GM10847 (cell line): Measurements from ENCODE around the gene MYH14.

ENCODE experiments used
- POLR2A ChIP-seq: IDR thresholded peaks from 2 replicates; pipeline ENCODE4 v1.6.1; 2011; ENCODE audit not compliant: insufficient read length; ENCODE audit errors: extremely low read depth

The MYH14 gene

DNA sequence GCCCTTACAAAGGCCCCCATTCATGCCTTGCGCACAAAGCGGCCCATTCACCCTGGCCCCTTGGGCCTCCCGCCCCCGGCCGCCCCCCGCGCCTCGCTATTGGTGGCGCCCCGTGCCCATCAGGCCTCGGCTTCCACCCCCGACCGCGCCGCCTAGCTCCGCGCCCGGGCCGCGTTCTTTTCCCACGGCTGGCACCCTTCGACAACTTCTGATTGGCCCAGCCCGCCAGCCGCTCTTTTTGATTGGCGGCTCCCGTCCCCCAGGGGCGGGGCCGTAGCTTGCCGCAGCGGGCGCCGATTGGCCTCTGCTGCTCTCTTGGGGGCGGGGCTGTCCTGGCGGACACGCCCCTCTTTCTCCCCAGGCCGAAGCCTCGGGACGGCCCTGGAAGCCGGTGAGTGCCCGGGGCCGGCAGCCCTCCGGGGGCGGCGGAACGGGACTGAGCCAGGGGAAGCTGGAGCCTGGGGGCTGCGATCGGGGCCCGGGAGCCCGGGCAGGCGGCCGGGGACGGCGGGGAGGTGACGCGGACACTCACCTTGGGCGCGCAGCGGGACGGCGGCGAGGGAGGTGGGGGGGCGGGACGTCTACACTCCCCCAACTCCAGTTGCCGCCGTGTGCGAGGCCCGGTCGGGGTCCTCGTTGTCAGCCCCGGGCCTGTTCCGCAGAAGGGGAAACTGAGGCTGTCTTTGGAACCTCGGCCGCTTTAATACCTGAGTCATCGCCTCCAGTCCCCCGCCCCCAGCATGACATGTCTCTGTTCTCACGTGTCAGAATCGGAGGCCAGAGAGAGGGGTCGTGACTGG, at the start of gene MYH14:
TSS of gene MYH14 (plus strand) at position 342 of the 800 bp plus-strand sequence. CDS start 6,744 bp downstream, outside the sequence.
- no peak for TF ChIP-seq POLR2A

GRCh38 chr19:50154529-50154928, 48.9 kb upstream of the MYH14 start:
- TF ChIP-seq POLR2A, result no peak

GRCh38 chr19:50155520-50156109, 47.8 kb upstream of the MYH14 start:
- no peak for TF ChIP-seq POLR2A

- TF ChIP-seq POLR2A, result no peak
Measured at GRCh38 chr19:50158577-50158976, 44.8 kb upstream of the MYH14 start.

DNA sequence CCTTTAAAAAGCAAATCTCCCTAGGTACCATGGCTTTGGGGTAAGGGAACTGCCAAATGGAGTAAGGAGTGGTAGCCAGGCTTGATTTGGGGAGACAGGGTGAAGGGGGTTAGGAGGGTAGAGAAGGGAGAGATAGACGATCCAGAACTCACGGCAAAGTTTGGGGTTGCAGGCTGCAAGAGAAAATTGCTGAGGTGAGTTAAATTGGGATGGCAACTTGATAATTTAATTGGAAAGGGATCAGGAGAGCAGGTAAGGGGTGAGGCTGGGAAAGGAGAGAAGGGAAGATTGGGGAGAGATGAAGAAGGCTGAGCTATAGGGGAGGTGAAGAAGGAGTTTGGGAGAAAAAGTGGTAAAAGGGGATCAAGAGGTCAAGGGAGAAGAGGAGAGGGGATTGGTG, 44.3 kb upstream of the MYH14 start:
- no peak for TF ChIP-seq POLR2A

DNA sequence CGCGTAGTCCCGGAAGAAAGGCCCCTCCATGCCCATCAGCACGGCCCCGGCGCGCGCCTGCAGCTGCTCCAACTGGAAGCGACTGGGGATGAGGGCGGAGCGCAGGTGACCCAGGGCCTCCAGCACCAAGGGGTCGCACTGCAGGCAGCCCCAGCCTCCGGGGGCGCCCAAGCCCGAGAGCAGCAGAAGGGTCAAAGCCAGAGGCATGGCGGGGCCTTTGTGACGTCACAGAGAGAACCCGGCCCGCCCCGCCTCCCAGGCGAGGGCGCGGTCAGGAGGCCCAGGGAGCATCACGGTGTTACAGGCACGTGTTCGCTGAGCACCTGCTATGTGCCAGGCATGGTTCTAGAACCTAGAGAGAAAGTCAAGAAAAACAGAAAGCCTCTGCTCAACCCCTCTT, 40.4 kb upstream of the MYH14 start, which contains the start of gene IZUMO2:
TSS of gene IZUMO2 (minus strand) at position 294 of the 400 bp plus-strand sequence. CDS start at position 207, 87 bp downstream.
- TF ChIP-seq POLR2A, result no peak

DNA sequence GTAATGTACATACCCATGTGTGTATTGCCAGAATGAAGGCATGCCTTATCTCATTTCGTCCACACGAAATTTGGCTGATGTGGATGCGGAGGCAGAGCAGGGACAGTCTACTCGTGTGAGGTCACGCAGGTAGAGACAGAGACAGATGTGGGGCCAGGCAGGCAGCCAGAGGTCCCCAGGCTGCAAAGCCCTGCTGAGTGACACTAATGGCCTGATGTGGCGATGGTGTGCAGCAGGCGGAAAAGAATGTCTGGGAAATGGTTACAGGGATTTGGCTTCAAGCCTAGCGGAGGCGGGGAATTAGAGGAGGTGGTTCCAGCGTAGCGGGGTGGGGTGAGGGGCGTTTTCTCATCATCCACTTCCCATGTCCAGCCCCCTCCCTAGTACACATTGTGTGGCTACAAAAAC, 36.1 kb upstream of the MYH14 start:
- TF ChIP-seq POLR2A, result no peak

- TF ChIP-seq POLR2A, result no peak
Measured at GRCh38 chr19:50171752-50172151, 31.7 kb upstream of the MYH14 start.

GRCh38 chr19:50172726-50173125, 30.7 kb upstream of the MYH14 start:
- TF ChIP-seq POLR2A, result no peak

DNA sequence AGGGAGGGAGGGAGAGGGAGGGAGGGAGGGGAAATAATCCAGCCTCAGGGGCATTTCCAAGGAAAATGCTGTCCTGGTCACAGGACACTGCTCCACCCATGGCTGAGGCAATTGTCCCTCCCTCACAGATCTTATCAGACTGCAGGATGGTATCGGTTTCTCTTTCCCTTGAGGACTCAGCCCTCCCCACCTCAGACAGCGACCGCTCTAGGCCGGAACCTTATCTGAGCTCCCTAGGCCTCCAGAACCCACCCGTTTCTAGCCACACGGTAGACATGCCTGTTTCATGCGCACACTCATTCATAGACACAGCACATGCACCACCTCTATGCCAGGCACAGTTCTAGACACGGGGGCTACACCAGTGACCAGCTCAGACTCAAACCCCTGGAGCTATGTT, 30.3 kb upstream of the MYH14 start:
- no peak for TF ChIP-seq POLR2A

DNA sequence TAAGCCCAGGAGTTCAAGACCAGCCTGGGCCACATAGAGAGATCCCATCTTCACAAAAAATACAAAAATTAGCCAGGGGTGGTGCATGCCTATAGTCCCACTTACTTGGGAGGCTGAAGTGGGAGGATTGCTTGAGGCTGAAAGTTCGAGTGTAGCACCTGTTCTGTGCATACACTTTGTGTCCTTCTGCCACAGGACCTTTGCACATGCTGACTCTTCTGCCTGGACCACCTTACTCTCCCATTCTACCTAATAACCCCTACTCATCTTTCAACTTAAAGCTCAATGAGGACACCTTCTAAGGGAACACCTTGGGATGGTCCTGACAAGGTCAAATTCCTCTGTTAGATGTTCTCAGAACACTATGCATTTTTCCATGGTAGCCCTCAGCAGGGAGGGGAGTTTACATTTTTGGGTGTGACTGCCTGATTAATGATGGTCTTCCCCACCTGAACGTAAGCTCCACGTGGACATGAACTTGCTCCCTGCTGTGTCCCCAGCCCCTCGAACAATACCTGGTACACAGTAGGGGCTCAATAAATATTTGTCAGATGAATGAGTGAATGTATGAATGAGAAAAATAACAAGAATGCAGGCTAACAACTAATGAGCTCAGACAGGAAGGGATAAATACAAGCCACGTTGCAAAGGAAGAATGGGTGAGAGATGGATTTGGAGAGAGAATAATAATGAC, 29.2 kb upstream of the MYH14 start:
- TF ChIP-seq POLR2A, result no peak

GRCh38 chr19:50175924-50176323, 27.5 kb upstream of the MYH14 start:
- TF ChIP-seq POLR2A, result no peak

DNA sequence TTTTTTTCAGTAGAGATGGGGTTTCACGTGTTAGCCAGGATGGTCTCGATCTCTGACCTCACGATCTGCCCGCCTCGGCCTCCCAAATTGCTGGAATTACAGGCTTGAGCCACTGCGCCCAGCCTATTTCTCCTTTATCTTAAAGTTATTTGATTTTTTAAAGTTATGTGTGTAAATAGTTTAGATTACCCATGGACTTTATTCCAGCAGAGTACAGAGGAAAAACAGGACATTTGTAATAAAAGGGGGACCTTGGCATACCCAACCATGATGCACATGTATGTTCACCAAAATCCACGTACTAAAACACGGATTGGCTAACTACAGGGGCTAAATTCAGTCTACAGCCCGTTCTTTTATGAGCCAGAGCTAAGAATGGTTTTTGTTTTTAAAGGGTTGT, 26.6 kb upstream of the MYH14 start:
- TF ChIP-seq POLR2A, result no peak

- no peak for TF ChIP-seq POLR2A
Measured at GRCh38 chr19:50178320-50178719, 25.1 kb upstream of the MYH14 start.

DNA sequence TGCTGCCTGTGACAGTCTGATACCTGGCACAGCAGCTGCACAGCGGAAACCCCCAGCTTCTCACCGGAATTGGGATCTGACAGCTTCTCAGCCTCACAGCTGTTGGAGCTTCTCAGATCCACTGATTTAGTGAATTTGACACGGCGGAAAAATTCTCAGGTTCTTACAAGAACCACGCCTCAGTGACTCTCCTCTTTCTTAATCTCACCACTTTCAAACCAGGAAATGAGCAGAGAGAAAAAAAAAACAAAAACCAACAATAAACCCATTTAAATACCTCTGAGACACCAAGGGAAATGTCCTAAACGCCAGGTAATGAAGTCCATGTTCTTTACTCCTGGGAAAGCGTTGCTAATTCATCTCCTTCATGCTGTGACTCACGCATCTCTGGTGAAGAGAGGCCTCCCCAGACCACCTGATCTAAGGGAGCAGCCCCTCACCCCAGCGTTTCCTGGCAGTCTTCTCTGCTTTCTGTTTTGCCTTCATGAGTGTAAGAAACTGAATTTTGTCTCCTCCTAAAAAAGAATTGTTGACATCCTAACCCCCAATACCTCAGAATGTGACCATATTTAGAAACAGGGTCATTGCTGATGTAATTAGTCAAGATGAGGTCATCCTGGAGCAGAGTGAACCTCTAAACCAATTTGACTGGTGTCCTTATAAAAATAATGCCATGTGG, 24.4 kb upstream of the MYH14 start:
- no peak for TF ChIP-seq POLR2A
